Ureter (tissue), 1 donor: ENCODE measurements around the gene ANLN. TPM values are rescaled to one million over a fixed set of nuclear protein-coding genes. Genes with fewer than 3 reads are reported as not detected.
"Not testable (repeated sequence)": the region's sequence is repeated elsewhere in the genome, so short reads cannot be mapped to it uniquely, and the experiment has no call there.

Source experiments
- DNase-seq: peaks from one replicate; pipeline ENCODE4 v3.0.0-alpha.2; 2020; ENCODE audit warnings: low spot score
- total RNA-seq: library from RNA; stranded (reverse); gene quantifications from one replicate; pipeline ENCODE4 v1.2.4, GENCODE V29; 2023
- donor health status: DM: yes; HTN: yes; CAD: no.

Gene ANLN
- total RNA-seq, 1 donor from 2014 or later, result 5.8 TPM

- DNase-seq, result not testable (repeated sequence)
These were observed 76.3 kb downstream of the ANLN start for GRCh38 chr7:36466001-36466400.

GRCh38 chr7:36468370-36469101 is 78.9 kb downstream of the ANLN start:
- no peak for DNase-seq

- no peak for DNase-seq
These were observed 79.6 kb downstream of the ANLN start for GRCh38 chr7:36469236-36469635.

- no peak for DNase-seq
These were observed 82.6 kb downstream of the ANLN start for GRCh38 chr7:36472141-36472729.

GRCh38 chr7:36473454-36474282 is 84.0 kb downstream of the ANLN start:
- DNase-seq, result no peak

- DNase-seq, result no peak
These were observed 84.8 kb downstream of the ANLN start for GRCh38 chr7:36474283-36475010.

GRCh38 chr7:36475011-36475342 is 85.3 kb downstream of the ANLN start:
- no peak for DNase-seq

GRCh38 chr7:36475381-36475780 is 85.7 kb downstream of the ANLN start:
- no peak for DNase-seq

GRCh38 chr7:36478745-36479144 is 89.1 kb downstream of the ANLN start:
- DNase-seq, result no peak

GRCh38 chr7:36483853-36484252 is 94.2 kb downstream of the ANLN start:
- not testable (repeated sequence) for DNase-seq

GRCh38 chr7:36484265-36484664 is 94.6 kb downstream of the ANLN start:
- DNase-seq, result no peak

GRCh38 chr7:36486336-36486735 is 96.7 kb downstream of the ANLN start:
- DNase-seq, result no peak

GRCh38 chr7:36487756-36488336 is 98.2 kb downstream of the ANLN start:
- no peak for DNase-seq

- DNase-seq, result not testable (repeated sequence)
These were observed 99.0 kb downstream of the ANLN start for GRCh38 chr7:36488672-36489071.

- DNase-seq, result no peak
These were observed 100.8 kb downstream of the ANLN start for GRCh38 chr7:36490419-36490830.

GRCh38 chr7:36491317-36491716 is 101.7 kb downstream of the ANLN start:
- no peak for DNase-seq

- no peak for DNase-seq
These were observed 106.9 kb downstream of the ANLN start for GRCh38 chr7:36496576-36496975.

- DNase-seq, result not testable (repeated sequence)
These were observed 107.5 kb downstream of the ANLN start for GRCh38 chr7:36497176-36497575.

- DNase-seq, result no peak
These were observed 108.1 kb downstream of the ANLN start for GRCh38 chr7:36497775-36498174.
